A549 treated with AZD9567 at 1 μM for 4 hours (cell line): ENCODE data around the gene METTL17. TPM values are rescaled to one million over a fixed set of nuclear protein-coding genes. Genes with fewer than 3 reads are reported as not detected.

Source experiments
- total RNA-seq: library from RNA; stranded (reverse); fragments of 200-300 nt; extraction: Qiagen RNA extraction; gene quantifications from 5 replicates; pipeline ENCODE4 v1.2.3, GENCODE V29; 2022; ENCODE audit not compliant: insufficient read depth

Gene METTL17
- total RNA-seq: 57.7 to 80.3 TPM (median 76.2 TPM) in 5 replicates

GRCh38 chr14:20989787-20990600 lies at the start of gene METTL17:
Gene METTL17, plus strand, starts transcription at chr14:20989980. Its CDS starts 23 bp downstream, at chr14:20990003.

GRCh38 chr14:20954736-20955537 lies 34.8 kb upstream of the METTL17 start, which contains the start of gene RNASE2:
Gene RNASE2, plus strand, starts transcription at chr14:20955487. Its CDS starts 285 bp downstream, at chr14:20955772.

GRCh38 chr14:20998674-20999366 lies 9.0 kb downstream of the METTL17 start, which contains the start of gene SLC39A2:
Gene SLC39A2, plus strand, starts transcription at chr14:20999293. Its CDS starts 154 bp downstream, at chr14:20999447.

GRCh38 chr14:21024585-21025370 lies 35.0 kb downstream of the METTL17 start, which contains the start of gene NDRG2:
Gene NDRG2, minus strand, starts transcription at chr14:21025061. Its CDS starts 1,746 bp downstream, at chr14:21023315.

GRCh38 chr14:21029917-21030316 lies 40.1 kb downstream of the METTL17 start, which contains the start of gene TPPP2:
Gene TPPP2, plus strand, starts transcription at chr14:21030217. Its CDS starts 365 bp downstream, at chr14:21030582.

GRCh38 chr14:21034707-21035106 lies 44.9 kb downstream of the METTL17 start, which contains the start of gene RNASE13:
Gene RNASE13, minus strand, starts transcription at chr14:21034807. Its CDS starts 519 bp downstream, at chr14:21034288.

GRCh38 chr14:21041676-21042433 lies 52.1 kb downstream of the METTL17 start, which contains the start of gene RNASE7:
Gene RNASE7, plus strand, starts transcription at chr14:21042362. Its CDS starts 631 bp downstream, at chr14:21042993.

Other genes starting within 250 kb of the METTL17 start
- not detected in 5 replicates for gene EDDM3A, start 244.1 kb upstream of the METTL17 start, total RNA-seq
- gene EDDM3B, start 221.6 kb upstream of the METTL17 start, total RNA-seq: not detected in 5 replicates
- gene RNASE6, start 208.7 kb upstream of the METTL17 start, total RNA-seq: not detected in 5 replicates
- gene RNASE1, start 187.1 kb upstream of the METTL17 start, total RNA-seq: 0.19 to 0.39 TPM (median 0.29 TPM) in 4 of 5 replicates, not detected in the other
- not detected in 5 replicates for gene RNASE3, start 98.6 kb upstream of the METTL17 start, total RNA-seq
- not detected in 5 replicates for gene RNASE2, start 34.5 kb upstream of the METTL17 start, total RNA-seq
- 0.06 to 0.08 TPM in 2 of 5 replicates, not detected in the others for gene SLC39A2, start 9.3 kb downstream of the METTL17 start, total RNA-seq
- gene NDRG2, start 35.1 kb downstream of the METTL17 start, total RNA-seq: 1.3 to 2.8 TPM (median 2.4 TPM) in 5 replicates
- gene TPPP2, start 40.2 kb downstream of the METTL17 start, total RNA-seq: not detected in 5 replicates
- gene RNASE13, start 44.8 kb downstream of the METTL17 start, total RNA-seq: not detected in 5 replicates
- gene RNASE7, start 52.4 kb downstream of the METTL17 start, total RNA-seq: not detected in 5 replicates
- not detected in 5 replicates for gene RNASE8, start 67.8 kb downstream of the METTL17 start, total RNA-seq
- gene ARHGEF40, start 80.3 kb downstream of the METTL17 start, total RNA-seq: 6.0 to 10.5 TPM (median 8.1 TPM) in 5 replicates
- gene ZNF219, start 108.7 kb downstream of the METTL17 start, total RNA-seq: 11.2 to 25.3 TPM (median 24.9 TPM) in 5 replicates
- gene TMEM253, start 111.1 kb downstream of the METTL17 start, total RNA-seq: 0.41 to 0.90 TPM (median 0.87 TPM) in 4 of 5 replicates, not detected in the other
- gene OR5AU1, start 166.1 kb downstream of the METTL17 start, total RNA-seq: not detected in 5 replicates